AG20443 (cell line): ENCODE results near the gene ADISSP.
A peak's percentile ranks its signal among the peaks of the same experiment; 100 is the strongest.

Experiments used
- DNase-seq: peaks from one replicate; pipeline ENCODE4 v3.0.0; 2012; ENCODE audit warnings: low spot score, mixed read lengths

ADISSP gene

GRCh38 chr20:3781153-3781910 is 13.8 kb upstream of the ADISSP start, which contains the start of gene SPEF1:
Gene SPEF1, minus strand, starts transcription at chr20:3781448. Its CDS starts 161 bp downstream, at chr20:3781287.
- peak; percentile 94 for DNase-seq

- DNase-seq = no peak
Measured at GRCh38 chr20:3778976-3779375, 11.4 kb upstream of the ADISSP start.

GRCh38 chr20:3777716-3778629 is 10.4 kb upstream of the ADISSP start:
- peak; percentile 87 for DNase-seq

- no peak for DNase-seq
Measured at GRCh38 chr20:3777381-3777715, 9.8 kb upstream of the ADISSP start.

GRCh38 chr20:3775457-3776108 is 8.0 kb upstream of the ADISSP start:
- no peak for DNase-seq

- DNase-seq = no peak
Measured at GRCh38 chr20:3771552-3772058, 4.1 kb upstream of the ADISSP start.

GRCh38 chr20:3768342-3769130 is 983 bp upstream of the ADISSP start:
- DNase-seq = peak; percentile 78

GRCh38 chr20:3767110-3767426 is 485 bp downstream of the ADISSP start:
- no peak for DNase-seq

- DNase-seq = no peak
Measured at GRCh38 chr20:3766422-3767109, 987 bp downstream of the ADISSP start.

GRCh38 chr20:3765171-3765882 is 2.2 kb downstream of the ADISSP start:
- DNase-seq = no peak

GRCh38 chr20:3764659-3765058 is 2.9 kb downstream of the ADISSP start:
- no peak for DNase-seq

- no peak for DNase-seq
Measured at GRCh38 chr20:3763671-3764601, 3.6 kb downstream of the ADISSP start.

- no peak for DNase-seq
Measured at GRCh38 chr20:3760655-3761348, 6.8 kb downstream of the ADISSP start.

- DNase-seq = no peak
Measured at GRCh38 chr20:3759884-3760283, 7.7 kb downstream of the ADISSP start.

- no peak for DNase-seq
Measured at GRCh38 chr20:3759316-3759823, 8.2 kb downstream of the ADISSP start.

- no peak for DNase-seq
Measured at GRCh38 chr20:3758566-3758965, 9.0 kb downstream of the ADISSP start.

- DNase-seq = no peak
Measured at GRCh38 chr20:3757268-3757667, 10.3 kb downstream of the ADISSP start.

- DNase-seq = no peak
Measured at GRCh38 chr20:3755814-3756480, 11.6 kb downstream of the ADISSP start.
